Measurements from ENCODE around the gene RYR1. TPM values are rescaled to one million over a fixed set of nuclear protein-coding genes. Genes with fewer than 3 reads are reported as not detected.

Gene RYR1
- total and polyA plus RNA-seq, 2 of the 8 experiments (the other 6 are each of a cell fraction or from before 2014, with no cell fraction given), result 5.8 to 11.8 TPM

GRCh38 chr19:38531515-38531914 is 98.0 kb downstream of the RYR1 start (continued):
- TF ChIP-seq RBBP5 (IDR thresholded peaks at IDR 0.05; ENCODE audit: borderline replicate concordance, low read depth, low read length) (no peak), BACH1 (IDR thresholded peaks at IDR 0.05; ENCODE audit: low read length) (no peak), USF2 (IDR thresholded peaks at IDR 0.05; ENCODE audit: low read length) (no peak)
